GM23338 (cell line): ENCODE data around the gene HS6ST3. TPM values are rescaled to one million over a fixed set of nuclear protein-coding genes. Genes with fewer than 3 reads are reported as not detected.

Experiments
- ATAC-seq: fragments of 200-7000 bp; cut with Tn5 transposase; 3 replicates; pipeline ENCODE4 v1.9.1; 2020
- DNase-seq: peaks from one replicate; pipeline ENCODE4 v3.0.0-alpha.2; 2015; ENCODE audit warnings: low spot score
- H2AFZ ChIP-seq: fragments of 200-600 bp; sonication (generic); 2 replicates; pipeline ENCODE4 v1.8.0; 2016; ENCODE audit warnings: antibody characterized with exemption, mild to moderate bottlenecking, moderate library complexity
- H3F3A ChIP-seq: fragments of 200-600 bp; sonication (generic); replicated peaks from 2 replicates; pipeline ENCODE4 v1.8.0; 2017; ENCODE audit warnings: antibody characterized with exemption, mixed run types, low read depth
- H3K27ac ChIP-seq: fragments of 200-600 bp; sonication (generic); 2 replicates; pipeline ENCODE4 v1.6.1; 2016; ENCODE audit warnings: low read depth
- H3K27me3 ChIP-seq: fragments of 200-600 bp; sonication (generic); 2 replicates; pipeline ENCODE4 v1.8.0; 2016; ENCODE audit warnings: mild to moderate bottlenecking, mixed run types, moderate library complexity; ENCODE audit not compliant: insufficient read depth
- H3K36me3 ChIP-seq: fragments of 200-600 bp; sonication (generic); 2 replicates; pipeline ENCODE4 v1.8.0; 2016; ENCODE audit warnings: mild to moderate bottlenecking; ENCODE audit not compliant: insufficient read depth
- H3K4me1 ChIP-seq: fragments of 200-600 bp; sonication (generic); 2 replicates; pipeline ENCODE4 v1.8.0; 2016; ENCODE audit warnings: mild to moderate bottlenecking, moderate library complexity; ENCODE audit not compliant: insufficient read depth
- H3K4me2 ChIP-seq: fragments of 200-600 bp; sonication (generic); 2 replicates; pipeline ENCODE4 v1.7.1; 2017; ENCODE audit warnings: mixed run types
- H3K4me3 ChIP-seq: fragments of 200-600 bp; sonication (generic); 2 replicates; pipeline ENCODE4 v1.6.1; 2016; ENCODE audit warnings: mixed run types
- H3K79me2 ChIP-seq: fragments of 200-600 bp; sonication (generic); replicated peaks from 2 replicates; pipeline ENCODE4 v1.8.0; 2017; ENCODE audit warnings: mild to moderate bottlenecking; ENCODE audit not compliant: insufficient read depth
- H3K9me2 ChIP-seq: fragments of 200-600 bp; sonication (generic); 2 replicates; pipeline ENCODE4 v1.8.0; 2017; ENCODE audit not compliant: insufficient read depth
- H4K20me1 ChIP-seq: fragments of 200-600 bp; sonication (generic); replicated peaks from 2 replicates; pipeline ENCODE4 v1.8.0; 2017; ENCODE audit warnings: mild to moderate bottlenecking; ENCODE audit not compliant: insufficient read depth
- H3K27ac Mint-ChIP-seq: 2 replicates; pipeline ENCODE4 v1.8.0; 2020; ENCODE audit warnings: inconsistent platforms, mild to moderate bottlenecking, moderate library complexity, mixed read lengths
- H3K27me3 Mint-ChIP-seq: 3 replicates; pipeline ENCODE4 v1.8.0; 2022; ENCODE audit warnings: low read depth, mild to moderate bottlenecking, moderate library complexity, mixed read lengths, inconsistent platforms; ENCODE audit not compliant: insufficient read depth, poor library complexity
- H3K36me3 Mint-ChIP-seq: 3 replicates; pipeline ENCODE4 v1.8.0; 2021; ENCODE audit warnings: low read depth, mild to moderate bottlenecking, inconsistent platforms, moderate library complexity, mixed read lengths
- H3K4me1 Mint-ChIP-seq: 3 replicates; pipeline ENCODE4 v1.8.0; 2020; ENCODE audit warnings: mild to moderate bottlenecking, inconsistent platforms, mixed read lengths
- H3K4me3 Mint-ChIP-seq: 3 replicates; pipeline ENCODE4 v1.8.0; 2021; ENCODE audit warnings: moderate library complexity, mild to moderate bottlenecking, inconsistent platforms, mixed read lengths
- H3K9me3 Mint-ChIP-seq: 3 replicates; pipeline ENCODE4 v1.8.0; 2020; ENCODE audit warnings: moderate library complexity, mild to moderate bottlenecking, inconsistent platforms, mixed read lengths
- CREB1 ChIP-seq: fragments of 250-450 bp; sonication (Bioruptor Pico); IDR thresholded peaks from 2 replicates; pipeline ENCODE4 v1.5.0; 2020; ENCODE audit warnings: low read depth, mild to moderate bottlenecking, moderate library complexity
- EZH2 ChIP-seq: fragments of 200-600 bp; sonication (generic); IDR thresholded peaks from one replicate; pipeline ENCODE4 v1.8.0; 2017; ENCODE audit warnings: antibody characterized with exemption, mild to moderate bottlenecking, low read depth; ENCODE audit not compliant: unreplicated experiment
- EZH2phosphoT487 ChIP-seq: fragments of 200-600 bp; sonication (generic); IDR thresholded peaks from one replicate; pipeline ENCODE4 v1.8.1; 2018; ENCODE audit warnings: antibody characterized with exemption; ENCODE audit not compliant: unreplicated experiment
- JUNB ChIP-seq: IDR thresholded peaks from one replicate; pipeline ENCODE4 v1.6.1; 2016; ENCODE audit warnings: antibody characterized with exemption; ENCODE audit not compliant: unreplicated experiment
- NANOG ChIP-seq: IDR thresholded peaks from 2 replicates; pipeline ENCODE4 v1.6.1; 2016; ENCODE audit warnings: antibody characterized with exemption, borderline replicate concordance
- POLR2AphosphoS5 ChIP-seq: IDR thresholded peaks from 2 replicates; pipeline ENCODE4 v1.6.1; 2016; ENCODE audit warnings: antibody characterized with exemption, low read depth
- STAT1 ChIP-seq: IDR thresholded peaks from one replicate; pipeline ENCODE4 v1.6.1; 2016; ENCODE audit warnings: antibody characterized with exemption; ENCODE audit not compliant: unreplicated experiment
- ZNF114 ChIP-seq: fragments of 250-450 bp; sonication (Bioruptor Pico); IDR thresholded peaks from 2 replicates; pipeline ENCODE4 v1.5.0; 2020; ENCODE audit warnings: mild to moderate bottlenecking, moderate library complexity
- ZNF331 ChIP-seq: fragments of 250-450 bp; sonication (Bioruptor Pico); IDR thresholded peaks from 2 replicates; pipeline ENCODE4 v1.5.0; 2020; ENCODE audit warnings: low read depth, mild to moderate bottlenecking, moderate library complexity
- polyA plus RNA-seq: library from polyadenylated mRNA; unstranded; fragments of >200 nt; fragmentation: Nextera tagmentation; extraction: Ambion mirVana; gene quantifications from 2 replicates; pipeline ENCODE4 v1.2.1, GENCODE V29; 2016
- total RNA-seq: library from RNA; depleted of rRNA; stranded (reverse); fragments of >200 nt; shearing (Covaris generic); gene quantifications from 2 replicates; pipeline ENCODE4 v1.2.3, GENCODE V29; 2014
- TF ChIP-seq, protein P1 (sequence below): IDR thresholded peaks from one replicate; pipeline ENCODE4 v1.6.1; 2018; ENCODE audit warnings: antibody characterized with exemption; ENCODE audit not compliant: unreplicated experiment
- TF ChIP-seq, protein P2 (sequence below), 2 experiments: fragments of 200-600 bp in 1 of 2; sonication (generic) in 1 of 2; conservative IDR thresholded peaks; 2 replicates each; pipeline versions ENCODE4 v1.5.1 to v1.6.1; 2016 to 2017; ENCODE audit warnings: antibody characterized with exemption in 2 of 2, low read depth in 2 of 2, mild to moderate bottlenecking in 2 of 2, moderate library complexity in 1 of 2
- TF ChIP-seq, protein P3 (sequence below): fragments of 250-450 bp; sonication (Bioruptor Pico); IDR thresholded peaks from 2 replicates; pipeline ENCODE4 v1.5.0; 2020; ENCODE audit warnings: mild to moderate bottlenecking, moderate library complexity
- TF ChIP-seq, protein P4 (sequence below): IDR thresholded peaks from 2 replicates; pipeline ENCODE4 v1.6.1; 2016; ENCODE audit warnings: antibody characterized with exemption

Gene HS6ST3
- total and polyA plus RNA-seq, 2 experiments from 2014 or later: 0.52 to 0.80 TPM

DNA sequence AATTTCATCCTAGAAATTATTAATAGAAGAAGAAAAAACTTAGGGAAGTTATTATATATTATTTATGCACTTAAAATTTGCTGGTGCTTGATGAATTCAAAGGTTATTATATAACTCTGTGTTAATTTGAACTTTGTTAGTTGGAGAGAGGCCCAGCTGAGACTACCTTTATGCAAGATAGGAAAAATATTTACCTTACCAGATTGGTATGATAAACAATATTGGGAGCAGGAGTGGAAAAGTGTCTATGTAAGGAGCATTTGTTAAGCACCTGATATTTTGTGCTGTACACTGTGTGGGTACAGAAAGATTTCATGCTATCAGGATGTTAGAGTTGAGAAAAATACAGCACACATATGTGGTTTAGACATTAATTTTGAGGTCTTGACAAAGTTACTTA lies 547.1 kb downstream of the HS6ST3 start:
- Mint-ChIP-seq H3K4me1 (no peaks in the 10 kb centered on the region), H3K9me3 (no peaks in the 10 kb centered on the region; the same call in 2 of the 3 replicates), H3K36me3 (peaks cover under 1% of the 10 kb centered on the region; the same call in 2 of the 3 replicates), H3K27me3 (no peaks in the 10 kb centered on the region), H3K4me3 (no peak overlapping the region), H3K27ac (no peak overlapping the region)
- Histone ChIP-seq H2AFZ (no peak overlapping the region), H3K4me1 (no peaks in the 10 kb centered on the region), H3K36me3 (no peaks in the 10 kb centered on the region), H3K27ac (no peak overlapping the region), H4K20me1 (no peaks in the 10 kb centered on the region), H3K79me2 (no peaks in the 10 kb centered on the region), H3K27me3 (no peaks in the 10 kb centered on the region), H3F3A (no peaks in the 10 kb centered on the region), H3K4me2 (no peak overlapping the region), H3K9me2 (peaks cover 4% of the 10 kb centered on the region; the same call in 1 of the 2 replicates), H3K4me3 (no peak overlapping the region)
- ATAC-seq: no peak
- TF ChIP-seq POLR2AphosphoS5: no peak
- TF ChIP-seq, protein P1, sequence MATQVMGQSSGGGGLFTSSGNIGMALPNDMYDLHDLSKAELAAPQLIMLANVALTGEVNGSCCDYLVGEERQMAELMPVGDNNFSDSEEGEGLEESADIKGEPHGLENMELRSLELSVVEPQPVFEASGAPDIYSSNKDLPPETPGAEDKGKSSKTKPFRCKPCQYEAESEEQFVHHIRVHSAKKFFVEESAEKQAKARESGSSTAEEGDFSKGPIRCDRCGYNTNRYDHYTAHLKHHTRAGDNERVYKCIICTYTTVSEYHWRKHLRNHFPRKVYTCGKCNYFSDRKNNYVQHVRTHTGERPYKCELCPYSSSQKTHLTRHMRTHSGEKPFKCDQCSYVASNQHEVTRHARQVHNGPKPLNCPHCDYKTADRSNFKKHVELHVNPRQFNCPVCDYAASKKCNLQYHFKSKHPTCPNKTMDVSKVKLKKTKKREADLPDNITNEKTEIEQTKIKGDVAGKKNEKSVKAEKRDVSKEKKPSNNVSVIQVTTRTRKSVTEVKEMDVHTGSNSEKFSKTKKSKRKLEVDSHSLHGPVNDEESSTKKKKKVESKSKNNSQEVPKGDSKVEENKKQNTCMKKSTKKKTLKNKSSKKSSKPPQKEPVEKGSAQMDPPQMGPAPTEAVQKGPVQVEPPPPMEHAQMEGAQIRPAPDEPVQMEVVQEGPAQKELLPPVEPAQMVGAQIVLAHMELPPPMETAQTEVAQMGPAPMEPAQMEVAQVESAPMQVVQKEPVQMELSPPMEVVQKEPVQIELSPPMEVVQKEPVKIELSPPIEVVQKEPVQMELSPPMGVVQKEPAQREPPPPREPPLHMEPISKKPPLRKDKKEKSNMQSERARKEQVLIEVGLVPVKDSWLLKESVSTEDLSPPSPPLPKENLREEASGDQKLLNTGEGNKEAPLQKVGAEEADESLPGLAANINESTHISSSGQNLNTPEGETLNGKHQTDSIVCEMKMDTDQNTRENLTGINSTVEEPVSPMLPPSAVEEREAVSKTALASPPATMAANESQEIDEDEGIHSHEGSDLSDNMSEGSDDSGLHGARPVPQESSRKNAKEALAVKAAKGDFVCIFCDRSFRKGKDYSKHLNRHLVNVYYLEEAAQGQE: no peak
- TF ChIP-seq NANOG: no peak
- TF ChIP-seq, protein P2, sequence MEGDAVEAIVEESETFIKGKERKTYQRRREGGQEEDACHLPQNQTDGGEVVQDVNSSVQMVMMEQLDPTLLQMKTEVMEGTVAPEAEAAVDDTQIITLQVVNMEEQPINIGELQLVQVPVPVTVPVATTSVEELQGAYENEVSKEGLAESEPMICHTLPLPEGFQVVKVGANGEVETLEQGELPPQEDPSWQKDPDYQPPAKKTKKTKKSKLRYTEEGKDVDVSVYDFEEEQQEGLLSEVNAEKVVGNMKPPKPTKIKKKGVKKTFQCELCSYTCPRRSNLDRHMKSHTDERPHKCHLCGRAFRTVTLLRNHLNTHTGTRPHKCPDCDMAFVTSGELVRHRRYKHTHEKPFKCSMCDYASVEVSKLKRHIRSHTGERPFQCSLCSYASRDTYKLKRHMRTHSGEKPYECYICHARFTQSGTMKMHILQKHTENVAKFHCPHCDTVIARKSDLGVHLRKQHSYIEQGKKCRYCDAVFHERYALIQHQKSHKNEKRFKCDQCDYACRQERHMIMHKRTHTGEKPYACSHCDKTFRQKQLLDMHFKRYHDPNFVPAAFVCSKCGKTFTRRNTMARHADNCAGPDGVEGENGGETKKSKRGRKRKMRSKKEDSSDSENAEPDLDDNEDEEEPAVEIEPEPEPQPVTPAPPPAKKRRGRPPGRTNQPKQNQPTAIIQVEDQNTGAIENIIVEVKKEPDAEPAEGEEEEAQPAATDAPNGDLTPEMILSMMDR (conservative IDR thresholded peaks at IDR 0.05; ENCODE audit: low read depth in 2 of 2): no peak
- TF ChIP-seq STAT1: no peak
- TF ChIP-seq EZH2: no peak
- no peak for TF ChIP-seq CREB1 (CRISPR knock-in tag)
- TF ChIP-seq EZH2phosphoT487: no peak
- TF ChIP-seq, protein P3, sequence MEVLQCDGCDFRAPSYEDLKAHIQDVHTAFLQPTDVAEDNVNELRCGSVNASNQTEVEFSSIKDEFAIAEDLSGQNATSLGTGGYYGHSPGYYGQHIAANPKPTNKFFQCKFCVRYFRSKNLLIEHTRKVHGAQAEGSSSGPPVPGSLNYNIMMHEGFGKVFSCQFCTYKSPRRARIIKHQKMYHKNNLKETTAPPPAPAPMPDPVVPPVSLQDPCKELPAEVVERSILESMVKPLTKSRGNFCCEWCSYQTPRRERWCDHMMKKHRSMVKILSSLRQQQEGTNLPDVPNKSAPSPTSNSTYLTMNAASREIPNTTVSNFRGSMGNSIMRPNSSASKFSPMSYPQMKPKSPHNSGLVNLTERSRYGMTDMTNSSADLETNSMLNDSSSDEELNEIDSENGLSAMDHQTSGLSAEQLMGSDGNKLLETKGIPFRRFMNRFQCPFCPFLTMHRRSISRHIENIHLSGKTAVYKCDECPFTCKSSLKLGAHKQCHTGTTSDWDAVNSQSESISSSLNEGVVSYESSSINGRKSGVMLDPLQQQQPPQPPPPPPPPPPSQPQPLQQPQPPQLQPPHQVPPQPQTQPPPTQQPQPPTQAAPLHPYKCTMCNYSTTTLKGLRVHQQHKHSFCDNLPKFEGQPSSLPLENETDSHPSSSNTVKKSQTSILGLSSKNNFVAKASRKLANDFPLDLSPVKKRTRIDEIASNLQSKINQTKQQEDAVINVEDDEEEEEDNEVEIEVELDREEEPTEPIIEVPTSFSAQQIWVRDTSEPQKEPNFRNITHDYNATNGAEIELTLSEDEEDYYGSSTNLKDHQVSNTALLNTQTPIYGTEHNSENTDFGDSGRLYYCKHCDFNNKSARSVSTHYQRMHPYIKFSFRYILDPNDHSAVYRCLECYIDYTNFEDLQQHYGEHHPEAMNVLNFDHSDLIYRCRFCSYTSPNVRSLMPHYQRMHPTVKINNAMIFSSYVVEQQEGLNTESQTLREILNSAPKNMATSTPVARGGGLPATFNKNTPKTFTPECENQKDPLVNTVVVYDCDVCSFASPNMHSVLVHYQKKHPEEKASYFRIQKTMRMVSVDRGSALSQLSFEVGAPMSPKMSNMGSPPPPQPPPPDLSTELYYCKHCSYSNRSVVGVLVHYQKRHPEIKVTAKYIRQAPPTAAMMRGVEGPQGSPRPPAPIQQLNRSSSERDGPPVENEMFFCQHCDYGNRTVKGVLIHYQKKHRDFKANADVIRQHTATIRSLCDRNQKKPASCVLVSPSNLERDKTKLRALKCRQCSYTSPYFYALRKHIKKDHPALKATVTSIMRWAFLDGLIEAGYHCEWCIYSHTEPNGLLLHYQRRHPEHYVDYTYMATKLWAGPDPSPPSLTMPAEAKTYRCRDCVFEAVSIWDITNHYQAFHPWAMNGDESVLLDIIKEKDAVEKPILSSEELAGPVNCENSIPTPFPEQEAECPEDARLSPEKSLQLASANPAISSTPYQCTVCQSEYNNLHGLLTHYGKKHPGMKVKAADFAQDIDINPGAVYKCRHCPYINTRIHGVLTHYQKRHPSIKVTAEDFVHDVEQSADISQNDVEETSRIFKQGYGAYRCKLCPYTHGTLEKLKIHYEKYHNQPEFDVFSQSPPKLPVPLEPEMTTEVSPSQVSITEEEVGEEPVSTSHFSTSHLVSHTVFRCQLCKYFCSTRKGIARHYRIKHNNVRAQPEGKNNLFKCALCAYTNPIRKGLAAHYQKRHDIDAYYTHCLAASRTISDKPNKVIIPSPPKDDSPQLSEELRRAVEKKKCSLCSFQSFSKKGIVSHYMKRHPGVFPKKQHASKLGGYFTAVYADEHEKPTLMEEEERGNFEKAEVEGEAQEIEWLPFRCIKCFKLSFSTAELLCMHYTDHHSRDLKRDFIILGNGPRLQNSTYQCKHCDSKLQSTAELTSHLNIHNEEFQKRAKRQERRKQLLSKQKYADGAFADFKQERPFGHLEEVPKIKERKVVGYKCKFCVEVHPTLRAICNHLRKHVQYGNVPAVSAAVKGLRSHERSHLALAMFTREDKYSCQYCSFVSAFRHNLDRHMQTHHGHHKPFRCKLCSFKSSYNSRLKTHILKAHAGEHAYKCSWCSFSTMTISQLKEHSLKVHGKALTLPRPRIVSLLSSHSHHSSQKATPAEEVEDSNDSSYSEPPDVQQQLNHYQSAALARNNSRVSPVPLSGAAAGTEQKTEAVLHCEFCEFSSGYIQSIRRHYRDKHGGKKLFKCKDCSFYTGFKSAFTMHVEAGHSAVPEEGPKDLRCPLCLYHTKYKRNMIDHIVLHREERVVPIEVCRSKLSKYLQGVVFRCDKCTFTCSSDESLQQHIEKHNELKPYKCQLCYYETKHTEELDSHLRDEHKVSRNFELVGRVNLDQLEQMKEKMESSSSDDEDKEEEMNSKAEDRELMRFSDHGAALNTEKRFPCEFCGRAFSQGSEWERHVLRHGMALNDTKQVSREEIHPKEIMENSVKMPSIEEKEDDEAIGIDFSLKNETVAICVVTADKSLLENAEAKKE (CRISPR knock-in tag): no peak
- TF ChIP-seq ZNF114 (CRISPR knock-in tag): no peak
- TF ChIP-seq, protein P4, sequence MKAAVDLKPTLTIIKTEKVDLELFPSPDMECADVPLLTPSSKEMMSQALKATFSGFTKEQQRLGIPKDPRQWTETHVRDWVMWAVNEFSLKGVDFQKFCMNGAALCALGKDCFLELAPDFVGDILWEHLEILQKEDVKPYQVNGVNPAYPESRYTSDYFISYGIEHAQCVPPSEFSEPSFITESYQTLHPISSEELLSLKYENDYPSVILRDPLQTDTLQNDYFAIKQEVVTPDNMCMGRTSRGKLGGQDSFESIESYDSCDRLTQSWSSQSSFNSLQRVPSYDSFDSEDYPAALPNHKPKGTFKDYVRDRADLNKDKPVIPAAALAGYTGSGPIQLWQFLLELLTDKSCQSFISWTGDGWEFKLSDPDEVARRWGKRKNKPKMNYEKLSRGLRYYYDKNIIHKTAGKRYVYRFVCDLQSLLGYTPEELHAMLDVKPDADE: no peak
- TF ChIP-seq ZNF331 (CRISPR knock-in tag): no peak
- no peak for TF ChIP-seq JUNB
- DNase-seq: no peak
